OCI-LY3 (cell line): ENCODE measurements around the gene CACNA1C.
"Not testable (repeated sequence)": the region's sequence is repeated elsewhere in the genome, so short reads cannot be mapped to it uniquely, and the experiment has no call there.

ENCODE experiments used
- CTCF ChIP-seq: fragments of 200-600, 300-600 bp; sonication (generic); IDR thresholded peaks from 2 replicates; pipeline ENCODE4 v1.5.1; 2014; ENCODE audit warnings: antibody characterized with exemption, low read length, low read depth
- EZH2phosphoT487 ChIP-seq: fragments of 200-600 bp; shearing (Covaris generic); IDR thresholded peaks from 2 replicates; pipeline ENCODE4 v1.6.1; 2018; ENCODE audit warnings: antibody characterized with exemption, mixed run types, low read depth

- TF ChIP-seq CTCF, EZH2phosphoT487: not testable (repeated sequence)
Measured at GRCh38 chr12:2135661-2136418, 83.1 kb downstream of the CACNA1C start.
